Measurements from ENCODE around the gene NRXN3.
A peak's percentile ranks its signal among the peaks of the same experiment; 100 is the strongest.

- TF ChIP-seq CTCF (IDR thresholded peaks at IDR 0.05; ENCODE audit: low read depth, low read length, missing input control) (no peak), TAF1 (conservative IDR thresholded peaks at IDR 0.05) (no peak), GABPA (IDR thresholded peaks at IDR 0.05 in 1 of 2, conservative IDR thresholded peaks at IDR 0.05 in 1 of 2) (peak in 1 of 2 donors; percentile 41), ATF3 (IDR thresholded peaks at IDR 0.05) (no peak), EGR1 (IDR thresholded peaks at IDR 0.05; ENCODE audit: low read depth in 2 of 2) (peak in 1 of 2 donors; percentile 36), YY1 (IDR thresholded peaks at IDR 0.05) (peak; percentile 92), JUND (IDR thresholded peaks at IDR 0.05) (peak in 1 of 2 donors; percentile 80), REST (IDR thresholded peaks at IDR 0.05) (peak; percentile 63), RAD21 (IDR thresholded peaks at IDR 0.05) (peak; percentile 27 to 40), SP1 (IDR thresholded peaks at IDR 0.05) (peak; percentile 47), ZBTB33 (IDR thresholded peaks at IDR 0.05) (no peak), RXRA (IDR thresholded peaks at IDR 0.05) (peak; percentile 12 to 71), MAX (IDR thresholded peaks at IDR 0.05) (peak; percentile 68)
Measured at GRCh38 chr14:79841433-79841832, 1671.3 kb downstream of the NRXN3 start.
